Right atrium auricular region (tissue), 2 donors: ENCODE measurements around the gene IFI27L1. TPM values are rescaled to one million over a fixed set of nuclear protein-coding genes. Genes with fewer than 3 reads are reported as not detected.

ENCODE experiments used
- DNase-seq: peaks from one replicate; pipeline ENCODE4 v3.0.0-alpha.2; 2019; ENCODE audit warnings: low spot score
- H3K27ac ChIP-seq, 2 donors: fragments of 200-600 bp; sonication (generic); 1 replicate in 1 of 2; 2 replicates in 1 of 2; pipeline ENCODE4 v1.5.1; 2016 to 2019
- H3K27me3 ChIP-seq, 2 donors: fragments of 200-600 bp; sonication (generic); one replicate each; pipeline versions ENCODE4 v1.5.1 to v1.6.0; 2017 to 2019
- H3K36me3 ChIP-seq: fragments of 200-600 bp; sonication (generic); one replicate; pipeline ENCODE4 v1.5.1; 2016
- H3K4me1 ChIP-seq, 2 donors: fragments of 200-600 bp; sonication (generic); one replicate each; pipeline versions ENCODE4 v1.5.1 to v1.6.0; 2017 to 2019
- H3K4me3 ChIP-seq, 2 donors: fragments of 200-600 bp; sonication (generic); 1 replicate in 1 of 2; 2 replicates in 1 of 2; pipeline ENCODE4 v1.5.1; 2017 to 2019; ENCODE audit warnings: mild to moderate bottlenecking in 1 of 2, moderate library complexity in 1 of 2
- H3K9me3 ChIP-seq, 2 donors: fragments of 200-600 bp; sonication (generic); one replicate each; pipeline ENCODE4 v1.5.1; 2019
- total RNA-seq, 2 donors: library from RNA; depleted of rRNA; stranded (reverse); fragments of >200 nt; gene quantifications; one replicate each; pipeline ENCODE4 v1.1.0, GENCODE V29; 2016
- TF ChIP-seq, protein P1 (sequence below), 2 donors: fragments of 200-600 bp; sonication (generic); IDR thresholded peaks; one replicate each; pipeline ENCODE4 v1.5.1; 2019; ENCODE audit warnings: antibody characterized with exemption in 2 of 2

The IFI27L1 gene
- total RNA-seq, 2 donors from 2014 or later = 13.8 to 21.1 TPM

DNA sequence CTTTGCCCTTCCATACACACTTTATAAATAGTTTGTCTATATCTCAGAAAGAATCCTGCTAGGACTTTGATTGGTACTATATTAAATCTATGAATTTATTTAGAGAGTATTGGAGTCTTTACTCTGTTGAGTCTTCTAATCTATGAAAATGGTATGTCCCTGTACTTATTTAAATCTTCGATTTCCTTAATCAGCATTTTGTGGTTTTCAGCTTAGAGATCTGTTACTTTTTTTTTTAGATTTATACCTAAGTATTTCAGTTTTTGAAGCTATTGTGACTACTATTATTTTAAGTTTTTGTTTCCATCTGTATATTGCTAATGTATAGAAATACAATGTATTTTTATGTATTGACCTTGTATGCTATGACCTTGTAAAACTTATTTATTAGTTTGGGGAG lies 61.7 kb downstream of the IFI27L1 start:
- H3K27me3 ChIP-seq = no peaks in the 10 kb centered on the region
- H3K4me3 ChIP-seq = no peak overlapping the region
- TF ChIP-seq, protein P1, sequence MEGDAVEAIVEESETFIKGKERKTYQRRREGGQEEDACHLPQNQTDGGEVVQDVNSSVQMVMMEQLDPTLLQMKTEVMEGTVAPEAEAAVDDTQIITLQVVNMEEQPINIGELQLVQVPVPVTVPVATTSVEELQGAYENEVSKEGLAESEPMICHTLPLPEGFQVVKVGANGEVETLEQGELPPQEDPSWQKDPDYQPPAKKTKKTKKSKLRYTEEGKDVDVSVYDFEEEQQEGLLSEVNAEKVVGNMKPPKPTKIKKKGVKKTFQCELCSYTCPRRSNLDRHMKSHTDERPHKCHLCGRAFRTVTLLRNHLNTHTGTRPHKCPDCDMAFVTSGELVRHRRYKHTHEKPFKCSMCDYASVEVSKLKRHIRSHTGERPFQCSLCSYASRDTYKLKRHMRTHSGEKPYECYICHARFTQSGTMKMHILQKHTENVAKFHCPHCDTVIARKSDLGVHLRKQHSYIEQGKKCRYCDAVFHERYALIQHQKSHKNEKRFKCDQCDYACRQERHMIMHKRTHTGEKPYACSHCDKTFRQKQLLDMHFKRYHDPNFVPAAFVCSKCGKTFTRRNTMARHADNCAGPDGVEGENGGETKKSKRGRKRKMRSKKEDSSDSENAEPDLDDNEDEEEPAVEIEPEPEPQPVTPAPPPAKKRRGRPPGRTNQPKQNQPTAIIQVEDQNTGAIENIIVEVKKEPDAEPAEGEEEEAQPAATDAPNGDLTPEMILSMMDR (IDR thresholded peaks at IDR 0.05) = no peak
- DNase-seq = no peak
- H3K36me3 ChIP-seq = no peaks in the 10 kb centered on the region
- H3K27ac ChIP-seq = no peak overlapping the region
- no peaks in the 10 kb centered on the region for H3K9me3 ChIP-seq
- no peaks in the 10 kb centered on the region for H3K4me1 ChIP-seq

DNA sequence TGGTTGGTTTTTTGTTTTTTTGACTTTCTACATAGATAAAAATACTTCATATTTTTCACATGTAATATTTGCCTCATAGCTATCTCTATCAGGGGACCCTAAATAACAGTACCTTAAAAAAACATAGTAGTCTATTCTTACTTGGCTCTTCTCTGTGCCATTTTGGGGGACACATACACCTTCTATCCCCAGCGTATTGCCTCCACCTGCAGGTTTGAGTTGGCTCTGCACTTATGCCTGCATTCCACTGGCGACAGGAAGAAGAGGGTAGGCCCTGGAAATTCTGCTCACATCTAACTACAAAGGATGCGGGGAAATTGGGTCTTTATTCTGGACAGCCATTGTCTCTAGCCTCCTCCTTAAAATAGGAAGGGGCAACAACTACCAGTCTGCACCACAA lies 62.1 kb downstream of the IFI27L1 start:
- Histone ChIP-seq H3K4me1 (no peaks in the 10 kb centered on the region), H3K27ac (no peak overlapping the region), H3K4me3 (no peak overlapping the region), H3K27me3 (no peaks in the 10 kb centered on the region), H3K9me3 (no peaks in the 10 kb centered on the region), H3K36me3 (no peaks in the 10 kb centered on the region)
- DNase-seq = no peak
- TF ChIP-seq, protein P1 (IDR thresholded peaks at IDR 0.05) = no peak

DNA sequence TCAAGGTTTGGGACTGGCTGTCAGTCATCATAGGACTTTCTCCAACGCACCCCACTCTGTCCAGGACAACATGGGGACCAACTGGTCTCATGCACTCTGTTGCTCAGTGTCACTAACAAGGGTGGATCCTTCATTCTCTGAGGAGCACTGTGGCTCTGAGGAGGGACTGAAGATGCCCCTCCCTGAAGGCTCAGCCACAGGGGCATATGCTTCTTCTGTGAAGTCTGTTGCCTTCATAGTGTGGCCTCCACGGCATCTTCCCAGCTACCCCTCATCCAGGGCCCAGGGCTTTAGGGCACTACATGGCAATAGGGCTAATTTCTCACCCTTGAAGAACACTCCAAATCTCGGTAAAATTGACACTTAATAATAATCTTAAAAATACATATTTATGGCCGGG lies 62.6 kb downstream of the IFI27L1 start:
- Histone ChIP-seq H3K9me3 (no peaks in the 10 kb centered on the region), H3K27me3 (no peaks in the 10 kb centered on the region), H3K36me3 (no peaks in the 10 kb centered on the region), H3K4me3 (no peak overlapping the region), H3K4me1 (no peaks in the 10 kb centered on the region), H3K27ac (no peak overlapping the region)
- peak; percentile 5 for DNase-seq
- TF ChIP-seq, protein P1 (IDR thresholded peaks at IDR 0.05) = no peak

DNA sequence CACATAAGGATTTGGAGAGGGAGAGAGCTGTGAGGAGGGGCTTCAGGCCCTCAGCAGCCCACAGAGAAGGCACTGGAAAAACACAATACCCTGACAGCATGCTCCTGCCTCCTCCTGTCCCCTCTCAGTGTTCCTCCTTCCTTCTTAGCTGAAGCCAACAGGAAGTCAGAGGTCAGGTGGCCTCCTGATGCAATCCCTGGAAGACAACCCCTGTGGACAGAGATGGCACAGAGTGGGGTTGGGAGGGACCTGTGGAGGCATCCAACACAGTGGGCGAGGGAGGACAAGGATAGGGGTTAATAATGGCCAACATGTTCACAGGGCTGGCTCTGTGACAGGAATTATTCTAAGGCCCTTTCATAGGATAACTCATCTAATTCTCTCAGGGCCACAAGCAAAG lies 63.7 kb downstream of the IFI27L1 start:
- Histone ChIP-seq H3K9me3 (no peaks in the 10 kb centered on the region), H3K4me3 (no peak overlapping the region), H3K36me3 (no peaks in the 10 kb centered on the region), H3K27ac (no peak overlapping the region), H3K27me3 (no peaks in the 10 kb centered on the region), H3K4me1 (no peaks in the 10 kb centered on the region)
- DNase-seq = peak; percentile 48
- TF ChIP-seq, protein P1 (IDR thresholded peaks at IDR 0.05) = no peak

DNA sequence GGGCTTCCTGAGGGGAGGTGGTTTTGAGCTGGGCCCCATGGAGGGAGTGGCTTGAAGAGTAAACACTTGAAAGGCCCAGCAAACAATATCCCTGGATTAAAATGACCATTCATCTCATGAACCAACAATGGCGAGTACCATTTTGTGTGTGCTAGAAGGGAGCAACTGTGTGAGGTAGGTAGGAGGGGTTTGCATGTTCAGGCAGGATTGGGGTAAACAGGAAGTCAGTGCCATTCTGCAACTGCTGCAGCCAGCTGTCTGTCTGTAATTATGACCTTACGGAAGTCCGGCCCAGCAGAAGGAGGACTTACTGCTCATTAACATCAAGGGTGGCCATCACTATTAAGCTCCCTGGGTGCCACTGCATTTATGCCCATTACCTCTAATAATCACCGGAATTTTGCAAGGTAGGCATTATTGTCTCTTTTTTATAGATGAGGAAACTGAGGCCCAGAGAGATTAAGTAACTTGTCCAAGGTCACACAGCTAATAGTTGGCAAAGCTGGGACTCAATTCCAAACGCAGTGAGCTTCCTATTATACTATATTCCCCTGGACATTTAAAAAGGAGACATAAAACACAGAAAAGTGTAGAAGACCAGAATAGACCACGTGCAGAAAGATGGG lies 64.9 kb downstream of the IFI27L1 start:
- H3K9me3 ChIP-seq = no peaks in the 10 kb centered on the region
- peak; percentile 21 for DNase-seq
- H3K36me3 ChIP-seq = no peaks in the 10 kb centered on the region
- H3K27me3 ChIP-seq = no peaks in the 10 kb centered on the region
- H3K27ac ChIP-seq = no peak overlapping the region
- no peaks in the 10 kb centered on the region for H3K4me1 ChIP-seq
- H3K4me3 ChIP-seq = no peak overlapping the region
- TF ChIP-seq, protein P1 (IDR thresholded peaks at IDR 0.05) = no peak

Other genes starting within 250 kb of the IFI27L1 start
- not detected for gene FAM181A, start 154.0 kb upstream of the IFI27L1 start, total RNA-seq
- 100 to 1,000 TPM; 115 to 187 TPM for gene ASB2, start 104.7 kb upstream of the IFI27L1 start, total RNA-seq
- gene CCDC197, start 84.0 kb upstream of the IFI27L1 start, total RNA-seq = not detected
- gene OTUB2, start 55.0 kb upstream of the IFI27L1 start, total RNA-seq = under 1 TPM; 0.43 to 0.48 TPM
- gene DDX24, start 108 bp upstream of the IFI27L1 start, total RNA-seq = 100 to 1,000 TPM; 166 to 178 TPM
- 100 to 1,000 TPM; 140 to 229 TPM for gene IFI27, start 29.4 kb downstream of the IFI27L1 start, total RNA-seq
- 10 to 100 TPM; 42.9 to 85.1 TPM for gene IFI27L2, start 48.3 kb downstream of the IFI27L1 start, total RNA-seq
- under 1 TPM; 0.22 to 0.75 TPM for gene PPP4R4, start 93.0 kb downstream of the IFI27L1 start, total RNA-seq
- not detected for gene SERPINA10, start 212.0 kb downstream of the IFI27L1 start, total RNA-seq
- gene SERPINA6, start 242.0 kb downstream of the IFI27L1 start, total RNA-seq = not detected